ENCODE results near the gene WDR81. TPM values are rescaled to one million over a fixed set of nuclear protein-coding genes. Genes with fewer than 3 reads are reported as not detected.

The WDR81 gene
- total RNA-seq, 2 experiments from 2014 or later = 7.0 to 8.0 TPM

DNA sequence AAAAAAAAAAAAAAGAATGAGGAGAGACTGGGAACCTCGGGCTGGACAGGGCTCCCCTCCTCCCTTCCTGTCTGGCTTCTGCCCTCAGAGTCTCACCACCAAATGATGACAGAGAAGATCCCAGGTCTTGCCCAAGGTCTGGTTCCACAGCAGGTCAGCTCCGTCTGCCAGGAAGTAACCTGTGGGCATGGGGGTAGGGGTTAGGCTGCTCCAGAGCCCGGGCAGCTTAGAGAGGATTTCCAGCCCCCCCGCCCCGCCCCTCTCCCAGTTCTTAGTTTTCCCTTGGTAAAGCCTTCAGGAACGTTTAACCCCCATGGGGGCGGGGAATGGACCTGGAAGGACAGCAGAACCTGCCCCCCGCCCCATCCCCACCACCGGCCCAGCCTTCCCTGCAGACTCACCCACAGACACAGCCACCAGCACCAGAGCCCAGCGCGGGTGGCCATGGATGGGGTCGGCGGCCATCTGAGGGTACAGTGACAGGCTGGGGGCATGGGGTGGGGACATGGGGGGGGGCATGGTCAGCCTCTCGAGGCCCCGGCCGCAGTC is 15.0 kb upstream of the WDR81 start:
- ChIA-PET CTCF (interaction anchor here (1.1 to 1.7 kb wide), 2 partner anchors 42 to 61 kb away, joined by 3 to 5 read pairs; partner anchors contain the start of gene RILP), POLR2A (no interaction called here)
- Mint-ChIP-seq H3K27me3 (peaks cover 23% of the 10 kb centered on the region), H3K27ac (no peak overlapping the region), H3K4me1 (ENCODE audit: low read depth) (peaks cover 12% of the 10 kb centered on the region), H3K4me3 (peak overlapping the region; percentile 10), H3K36me3 (ENCODE audit: low read depth) (peaks cover 3% of the 10 kb centered on the region), H3K9me3 (no peaks in the 10 kb centered on the region)
- ATAC-seq (no peak), DNase-seq (no peak)
- intact Hi-C loops (cut with micrococcal nuclease) = no loop called here
- TF ChIP-seq, protein P1, sequence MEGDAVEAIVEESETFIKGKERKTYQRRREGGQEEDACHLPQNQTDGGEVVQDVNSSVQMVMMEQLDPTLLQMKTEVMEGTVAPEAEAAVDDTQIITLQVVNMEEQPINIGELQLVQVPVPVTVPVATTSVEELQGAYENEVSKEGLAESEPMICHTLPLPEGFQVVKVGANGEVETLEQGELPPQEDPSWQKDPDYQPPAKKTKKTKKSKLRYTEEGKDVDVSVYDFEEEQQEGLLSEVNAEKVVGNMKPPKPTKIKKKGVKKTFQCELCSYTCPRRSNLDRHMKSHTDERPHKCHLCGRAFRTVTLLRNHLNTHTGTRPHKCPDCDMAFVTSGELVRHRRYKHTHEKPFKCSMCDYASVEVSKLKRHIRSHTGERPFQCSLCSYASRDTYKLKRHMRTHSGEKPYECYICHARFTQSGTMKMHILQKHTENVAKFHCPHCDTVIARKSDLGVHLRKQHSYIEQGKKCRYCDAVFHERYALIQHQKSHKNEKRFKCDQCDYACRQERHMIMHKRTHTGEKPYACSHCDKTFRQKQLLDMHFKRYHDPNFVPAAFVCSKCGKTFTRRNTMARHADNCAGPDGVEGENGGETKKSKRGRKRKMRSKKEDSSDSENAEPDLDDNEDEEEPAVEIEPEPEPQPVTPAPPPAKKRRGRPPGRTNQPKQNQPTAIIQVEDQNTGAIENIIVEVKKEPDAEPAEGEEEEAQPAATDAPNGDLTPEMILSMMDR (IDR thresholded peaks at IDR 0.05) = no peak

DNA sequence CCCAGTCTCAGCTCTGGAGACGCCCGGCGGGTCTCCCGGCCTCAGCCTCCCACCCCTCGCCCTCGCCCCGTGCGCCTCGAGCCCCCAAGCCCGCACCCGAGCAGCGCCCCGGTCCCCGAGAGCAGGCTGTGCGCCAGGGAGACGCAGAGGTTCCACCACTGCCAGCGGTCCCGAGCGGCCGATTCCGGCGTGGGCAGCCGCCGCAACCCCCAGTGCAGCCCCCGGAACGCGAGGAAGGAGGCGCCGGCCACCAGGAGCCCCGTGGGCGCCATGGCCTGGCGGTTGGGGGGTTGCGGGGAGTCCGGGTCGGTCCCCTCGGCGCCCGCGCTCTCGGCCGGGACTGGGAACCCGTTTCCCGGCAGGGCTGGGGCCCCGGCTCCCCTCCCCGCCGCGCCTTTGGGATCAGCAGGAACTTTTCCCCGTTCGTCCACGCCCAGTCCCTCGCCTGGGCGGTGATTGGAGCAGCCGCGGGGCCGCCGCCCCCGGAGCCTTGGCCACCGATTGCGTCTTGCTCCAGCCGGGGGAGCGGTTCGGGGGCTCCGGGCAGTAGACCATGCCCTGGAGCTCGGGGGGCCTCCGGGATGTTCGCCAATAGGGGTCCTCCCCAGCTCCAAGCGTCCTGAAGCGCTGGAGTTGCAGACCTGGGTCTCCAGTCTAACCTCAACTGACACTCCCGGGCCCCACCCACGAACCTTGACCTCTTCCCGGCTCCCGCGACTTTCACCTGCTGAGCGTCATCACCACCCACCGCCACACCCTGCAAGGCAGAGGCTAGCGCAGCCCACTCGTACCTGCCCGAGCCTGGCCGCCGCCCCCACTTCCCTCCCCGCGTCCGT is 14.3 kb upstream of the WDR81 start, which contains the start of gene TLCD2:
Gene TLCD2 (minus strand): TSS at position 407 of the 836 bp plus-strand sequence. CDS start 135 bp downstream, at position 272.
- intact Hi-C loops (cut with micrococcal nuclease) = no loop called here
- Mint-ChIP-seq H3K27me3 (peaks cover 22% of the 10 kb centered on the region), H3K9me3 (no peaks in the 10 kb centered on the region), H3K36me3 (ENCODE audit: low read depth) (peaks cover 3% of the 10 kb centered on the region), H3K4me3 (peak within 1 kb of the TSS; percentile 40), H3K4me1 (ENCODE audit: low read depth) (peaks cover 17% of the 10 kb centered on the region), H3K27ac (peak within 1 kb of the TSS; percentile 30)
- POLR2A ChIA-PET = interaction anchor here (1.0 kb wide), 1 partner anchor 42 kb away, joined by 3 read pairs; no protein-coding TSS in a partner anchor
- TF ChIP-seq, protein P1 (IDR thresholded peaks at IDR 0.05) = no peak
- ATAC-seq = peak; percentile 37
- DNase-seq = no peak
- CTCF ChIA-PET = interaction anchor here (1.1 kb wide), 1 partner anchor 43 kb away, joined by 3 read pairs; no protein-coding TSS in a partner anchor

DNA sequence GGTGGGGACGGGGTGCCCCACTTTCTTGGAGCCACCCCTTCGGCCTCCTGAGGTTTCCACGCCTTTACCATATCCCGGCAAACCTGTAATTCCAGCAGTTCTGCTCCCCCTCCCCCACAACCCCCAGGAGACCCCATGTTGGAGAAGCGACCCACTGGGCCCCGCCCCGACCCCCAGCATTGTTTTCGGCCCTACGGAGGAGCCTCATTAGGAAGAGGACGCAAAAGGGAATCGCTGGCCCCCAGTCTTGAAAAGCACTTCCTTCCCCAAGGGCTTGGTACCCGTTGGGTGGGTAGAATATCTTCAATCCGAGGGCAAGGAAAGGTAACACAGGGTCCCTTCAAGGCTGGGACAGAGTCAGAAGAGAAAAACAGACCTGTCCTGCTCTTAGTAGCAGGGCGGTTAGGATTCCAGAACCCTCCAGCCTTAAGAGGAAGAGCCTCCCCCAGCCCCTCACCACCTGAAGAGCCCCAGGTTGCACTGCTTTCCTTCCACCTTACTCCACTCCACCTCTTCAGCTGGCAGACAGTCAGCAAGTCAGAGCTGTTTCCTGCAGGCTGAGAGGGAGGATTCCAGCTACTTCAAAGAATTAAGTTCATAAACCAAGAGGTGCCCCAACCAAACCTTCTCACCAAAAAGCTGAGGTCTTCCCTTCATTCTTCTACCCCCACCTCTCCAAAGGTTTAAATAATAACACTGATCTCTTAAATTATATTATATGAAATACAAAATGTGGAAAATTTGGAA is 13.5 kb upstream of the WDR81 start:
- Mint-ChIP-seq H3K27me3 (peaks cover 17% of the 10 kb centered on the region), H3K27ac (peak overlapping the region; percentile 30), H3K4me3 (peak overlapping the region; percentile 40), H3K9me3 (no peaks in the 10 kb centered on the region), H3K4me1 (ENCODE audit: low read depth) (peaks cover 17% of the 10 kb centered on the region), H3K36me3 (ENCODE audit: low read depth) (peaks cover 3% of the 10 kb centered on the region)
- POLR2A ChIA-PET = interaction anchor here (0.9 to 1.0 kb wide), 2 partner anchors 42 to 86 kb away, joined by 3 to 5 read pairs; no protein-coding TSS in a partner anchor
- TF ChIP-seq, protein P1 (IDR thresholded peaks at IDR 0.05) = no peak
- ATAC-seq = no peak
- DNase-seq = no peak
- intact Hi-C loops (cut with micrococcal nuclease) = no loop called here
- CTCF ChIA-PET = interaction anchor here (0.9 kb wide), 1 partner anchor 10 kb away, joined by 3 read pairs; no protein-coding TSS in a partner anchor

DNA sequence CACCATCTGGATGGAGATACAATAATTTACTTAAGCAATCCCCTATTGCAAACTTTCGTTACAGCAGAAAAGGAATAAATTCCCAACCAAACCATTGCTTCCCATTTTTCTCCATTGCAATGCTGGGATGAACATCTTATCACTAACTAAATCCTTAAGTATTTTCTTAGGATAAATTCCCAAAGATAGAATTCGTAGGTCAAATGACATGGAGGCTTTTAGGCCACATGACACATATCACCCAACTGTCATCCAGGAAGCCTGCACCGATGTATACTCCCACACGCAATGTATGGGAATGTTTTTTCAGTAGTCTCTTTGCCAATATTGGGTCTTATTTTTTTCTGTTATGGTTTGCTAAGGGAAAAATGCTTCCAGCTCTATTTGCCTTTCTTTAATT is 12.7 kb upstream of the WDR81 start:
- Mint-ChIP-seq H3K36me3 (ENCODE audit: low read depth) (peaks cover 3% of the 10 kb centered on the region), H3K4me3 (no peak overlapping the region), H3K4me1 (ENCODE audit: low read depth) (peaks cover 17% of the 10 kb centered on the region), H3K9me3 (no peaks in the 10 kb centered on the region), H3K27ac (no peak overlapping the region), H3K27me3 (peaks cover 17% of the 10 kb centered on the region)
- ATAC-seq (no peak), DNase-seq (no peak)
- CTCF ChIA-PET = no interaction called here
- POLR2A ChIA-PET = interaction anchor here (0.9 kb wide), 1 partner anchor 86 kb away, joined by 5 read pairs; no protein-coding TSS in a partner anchor
- intact Hi-C loops (cut with micrococcal nuclease) = no loop called here
- TF ChIP-seq, protein P1 (IDR thresholded peaks at IDR 0.05) = no peak

All from activated CD8-positive, alpha-beta T cell treated with anti-CD3 and anti-CD28 coated beads for 36 hours (primary cell).